HEK293 (cell line): ENCODE measurements around the gene SERPINB6.

ENCODE experiments used
- FEZF1 ChIP-seq: fragments of 450-650 bp; formaldehyde crosslinking; IDR thresholded peaks from 2 replicates; pipeline ENCODE4 v1.5.1; 2016; ENCODE audit warnings: missing biosample characterization, missing genetic modification characterization
- KLF10 ChIP-seq: fragments of 450-650 bp; IDR thresholded peaks from 2 replicates; pipeline ENCODE4 v1.5.1; 2018; ENCODE audit warnings: missing biosample characterization, mild to moderate bottlenecking, missing genetic modification characterization
- KLF9 ChIP-seq: fragments of 450-650 bp; formaldehyde crosslinking; IDR thresholded peaks from 2 replicates; pipeline ENCODE4 v1.5.1; 2016; ENCODE audit warnings: missing biosample characterization, missing genetic modification characterization, low read depth
- PATZ1 ChIP-seq: fragments of 450-650 bp; formaldehyde crosslinking; IDR thresholded peaks from 2 replicates; pipeline ENCODE4 v1.5.1; 2016; ENCODE audit warnings: missing biosample characterization, missing genetic modification characterization
- PRDM10 ChIP-seq: fragments of 450-650 bp; formaldehyde crosslinking; IDR thresholded peaks from 2 replicates; pipeline ENCODE4 v1.5.1; 2016; ENCODE audit warnings: missing biosample characterization, missing genetic modification characterization
- YY1 ChIP-seq: fragments of 450-650 bp; formaldehyde crosslinking; IDR thresholded peaks from 2 replicates; pipeline ENCODE4 v1.5.1; 2018; ENCODE audit warnings: missing biosample characterization, missing genetic modification characterization
- ZFHX2 ChIP-seq: fragments of 450-650 bp; formaldehyde crosslinking; conservative IDR thresholded peaks from 2 replicates; pipeline ENCODE4 v1.5.1; 2016; ENCODE audit warnings: missing biosample characterization, missing genetic modification characterization
- ZNF10 ChIP-seq: fragments of 450-650 bp; formaldehyde crosslinking; IDR thresholded peaks from 2 replicates; pipeline ENCODE4 v1.5.1; 2017; ENCODE audit warnings: missing biosample characterization, missing genetic modification characterization
- ZNF112 ChIP-seq: fragments of 450-650 bp; formaldehyde crosslinking; IDR thresholded peaks from 2 replicates; pipeline ENCODE4 v1.5.0; 2017; ENCODE audit warnings: missing biosample characterization, missing genetic modification characterization
- ZNF169 ChIP-seq: fragments of 450-650 bp; formaldehyde crosslinking; IDR thresholded peaks from 2 replicates; pipeline ENCODE4 v1.5.1; 2016; ENCODE audit warnings: missing biosample characterization, missing genetic modification characterization
- ZNF274 ChIP-seq, 2 experiments: fragments of 200-500 bp in 1 of 2; fragments of 450-650 bp in 1 of 2; sonication (Bioruptor generic) in 1 of 2; formaldehyde crosslinking in 1 of 2; IDR thresholded peaks; 2 replicates each; pipeline versions ENCODE4 v1.5.1 to v1.6.1; 2014 to 2016; ENCODE audit warnings: borderline replicate concordance in 1 of 2, inconsistent platforms in 1 of 2, low read length in 1 of 2, missing biosample characterization in 1 of 2, missing genetic modification characterization in 1 of 2
- ZNF366 ChIP-seq: fragments of 450-650 bp; formaldehyde crosslinking; conservative IDR thresholded peaks from 2 replicates; pipeline ENCODE4 v1.5.1; 2016; ENCODE audit warnings: missing biosample characterization, missing genetic modification characterization
- ZNF394 ChIP-seq: fragments of 450-650 bp; formaldehyde crosslinking; IDR thresholded peaks from 2 replicates; pipeline ENCODE4 v1.5.1; 2016; ENCODE audit warnings: missing biosample characterization, missing genetic modification characterization, mild to moderate bottlenecking, moderate library complexity, borderline replicate concordance
- ZNF596 ChIP-seq: fragments of 450-650 bp; IDR thresholded peaks from 2 replicates; pipeline ENCODE4 v1.5.0; 2018; ENCODE audit warnings: missing biosample characterization, mild to moderate bottlenecking, missing genetic modification characterization, moderate library complexity
- ZNF610 ChIP-seq: fragments of 450-650 bp; formaldehyde crosslinking; IDR thresholded peaks from 2 replicates; pipeline ENCODE4 v1.5.1; 2016; ENCODE audit warnings: missing biosample characterization, missing genetic modification characterization, borderline replicate concordance
- ZSCAN18 ChIP-seq: fragments of 450-650 bp; formaldehyde crosslinking; IDR thresholded peaks from 2 replicates; pipeline ENCODE4 v1.5.1; 2016; ENCODE audit warnings: missing biosample characterization, missing genetic modification characterization
- ZSCAN23 ChIP-seq: fragments of 450-650 bp; formaldehyde crosslinking; IDR thresholded peaks from 2 replicates; pipeline ENCODE4 v1.5.1; 2016; ENCODE audit warnings: missing biosample characterization, missing genetic modification characterization
- ZSCAN5A ChIP-seq: fragments of 450-650 bp; formaldehyde crosslinking; IDR thresholded peaks from 2 replicates; pipeline ENCODE4 v1.5.1; 2016; ENCODE audit warnings: missing biosample characterization, missing genetic modification characterization
- TF ChIP-seq, protein P1 (sequence below): fragments of 450-650 bp; formaldehyde crosslinking; IDR thresholded peaks from 2 replicates; pipeline ENCODE4 v1.5.1; 2016; ENCODE audit warnings: missing biosample characterization, missing genetic modification characterization, borderline replicate concordance

Gene SERPINB6

GRCh38 chr6:2990248-2990931 is 19.0 kb upstream of the SERPINB6 start (continued):
- TF ChIP-seq, protein P1, sequence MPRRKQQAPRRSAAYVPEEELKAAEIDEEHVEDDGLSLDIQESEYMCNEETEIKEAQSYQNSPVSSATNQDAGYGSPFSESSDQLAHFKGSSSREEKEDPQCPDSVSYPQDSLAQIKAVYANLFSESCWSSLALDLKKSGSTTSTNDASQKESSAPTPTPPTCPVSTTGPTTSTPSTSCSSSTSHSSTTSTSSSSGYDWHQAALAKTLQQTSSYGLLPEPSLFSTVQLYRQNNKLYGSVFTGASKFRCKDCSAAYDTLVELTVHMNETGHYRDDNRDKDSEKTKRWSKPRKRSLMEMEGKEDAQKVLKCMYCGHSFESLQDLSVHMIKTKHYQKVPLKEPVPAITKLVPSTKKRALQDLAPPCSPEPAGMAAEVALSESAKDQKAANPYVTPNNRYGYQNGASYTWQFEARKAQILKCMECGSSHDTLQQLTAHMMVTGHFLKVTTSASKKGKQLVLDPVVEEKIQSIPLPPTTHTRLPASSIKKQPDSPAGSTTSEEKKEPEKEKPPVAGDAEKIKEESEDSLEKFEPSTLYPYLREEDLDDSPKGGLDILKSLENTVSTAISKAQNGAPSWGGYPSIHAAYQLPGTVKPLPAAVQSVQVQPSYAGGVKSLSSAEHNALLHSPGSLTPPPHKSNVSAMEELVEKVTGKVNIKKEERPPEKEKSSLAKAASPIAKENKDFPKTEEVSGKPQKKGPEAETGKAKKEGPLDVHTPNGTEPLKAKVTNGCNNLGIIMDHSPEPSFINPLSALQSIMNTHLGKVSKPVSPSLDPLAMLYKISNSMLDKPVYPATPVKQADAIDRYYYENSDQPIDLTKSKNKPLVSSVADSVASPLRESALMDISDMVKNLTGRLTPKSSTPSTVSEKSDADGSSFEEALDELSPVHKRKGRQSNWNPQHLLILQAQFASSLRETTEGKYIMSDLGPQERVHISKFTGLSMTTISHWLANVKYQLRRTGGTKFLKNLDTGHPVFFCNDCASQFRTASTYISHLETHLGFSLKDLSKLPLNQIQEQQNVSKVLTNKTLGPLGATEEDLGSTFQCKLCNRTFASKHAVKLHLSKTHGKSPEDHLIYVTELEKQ (tag by site-specific recombination): no peak
- TF ChIP-seq ZNF394 (tag by site-specific recombination) (no peak), ZSCAN23 (tag by site-specific recombination) (no peak), ZNF596 (tag by site-specific recombination) (no peak), ZSCAN5A (no peak), ZNF112 (no peak), ZNF366 (tag by site-specific recombination) (no peak), YY1 (tag by site-specific recombination) (no peak), FEZF1 (tag by site-specific recombination) (no peak), ZNF274 (IDR thresholded peaks at IDR 0.05; ENCODE audit: low read length) (no peak), ZNF274 (tag by site-specific recombination; IDR thresholded peaks at IDR 0.05; ENCODE audit: borderline replicate concordance) (no peak), PRDM10 (tag by site-specific recombination) (peak; percentile 82), ZNF10 (tag by site-specific recombination) (0 out of 2 replicates have a peak, but pooled peaks have one; percentile 22), KLF9 (tag by site-specific recombination) (no peak), ZNF610 (tag by site-specific recombination) (no peak), ZSCAN18 (tag by site-specific recombination) (no peak), PATZ1 (tag by site-specific recombination) (0 out of 2 replicates have a peak, but pooled peaks have one; percentile 22), KLF10 (tag by site-specific recombination) (0 out of 2 replicates have a peak, but pooled peaks have one; percentile 21), ZFHX2 (tag by site-specific recombination) (no peak), ZNF169 (tag by site-specific recombination) (no peak)
